PC-3 (cell line): ENCODE results near the gene PXT1.

Source experiments
- EZH2 ChIP-seq: fragments of 300-600 bp; sonication (generic); IDR thresholded peaks from one replicate; pipeline ENCODE4 v1.6.1; 2017; ENCODE audit warnings: antibody characterized with exemption, mild to moderate bottlenecking, low read length; ENCODE audit not compliant: unreplicated experiment
- EZH2phosphoT487 ChIP-seq: fragments of 300-600 bp; sonication (generic); IDR thresholded peaks from 2 replicates; pipeline ENCODE4 v1.6.1; 2018; ENCODE audit warnings: mild to moderate bottlenecking, antibody characterized with exemption, low read length, borderline replicate concordance
- TF ChIP-seq, protein P1 (sequence below): fragments of 300-600 bp; sonication (generic); conservative IDR thresholded peaks from 2 replicates; pipeline ENCODE4 v1.5.1; 2017; ENCODE audit warnings: antibody characterized with exemption, low read depth, mild to moderate bottlenecking, low read length

DNA sequence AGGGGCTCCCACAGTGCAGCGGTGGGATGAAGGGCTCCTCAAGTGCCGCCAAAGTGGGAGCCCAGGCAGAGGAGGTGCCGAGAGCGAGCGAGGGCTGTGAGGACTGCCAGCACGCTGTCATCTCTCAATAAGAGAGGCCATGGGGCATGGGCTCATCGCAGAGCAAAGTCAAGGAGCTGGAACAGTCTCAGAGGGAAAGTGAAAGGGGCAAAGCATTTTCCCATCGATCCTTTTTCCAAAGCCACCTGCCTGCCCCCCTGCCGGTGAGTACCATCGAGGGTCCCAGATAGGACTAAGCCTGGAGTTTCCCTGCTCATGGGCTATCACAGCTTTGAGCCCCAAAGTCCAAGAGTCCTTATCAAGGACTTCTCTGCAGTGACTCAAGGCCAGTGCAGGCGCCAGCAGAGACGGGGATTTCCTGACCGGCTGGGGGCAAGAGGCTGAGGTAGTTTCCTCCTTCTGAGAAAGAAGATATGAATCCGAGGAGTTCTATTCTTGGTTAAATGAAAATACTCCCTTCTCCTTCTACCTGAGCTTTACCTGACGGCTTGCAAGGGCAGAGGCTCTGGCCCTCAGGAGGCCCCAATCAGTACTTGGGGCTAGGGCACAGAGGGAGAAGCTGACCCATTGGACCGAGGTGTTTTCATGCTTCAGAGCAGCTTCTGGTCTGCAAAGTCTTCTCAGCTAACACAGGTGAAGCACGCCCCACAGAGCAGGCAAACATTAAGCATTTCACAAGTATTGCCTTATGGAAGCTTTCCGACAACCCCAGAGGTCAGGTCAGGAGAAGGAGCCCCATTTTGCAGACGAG, 77.8 kb downstream of the PXT1 start:
- TF ChIP-seq, protein P1, sequence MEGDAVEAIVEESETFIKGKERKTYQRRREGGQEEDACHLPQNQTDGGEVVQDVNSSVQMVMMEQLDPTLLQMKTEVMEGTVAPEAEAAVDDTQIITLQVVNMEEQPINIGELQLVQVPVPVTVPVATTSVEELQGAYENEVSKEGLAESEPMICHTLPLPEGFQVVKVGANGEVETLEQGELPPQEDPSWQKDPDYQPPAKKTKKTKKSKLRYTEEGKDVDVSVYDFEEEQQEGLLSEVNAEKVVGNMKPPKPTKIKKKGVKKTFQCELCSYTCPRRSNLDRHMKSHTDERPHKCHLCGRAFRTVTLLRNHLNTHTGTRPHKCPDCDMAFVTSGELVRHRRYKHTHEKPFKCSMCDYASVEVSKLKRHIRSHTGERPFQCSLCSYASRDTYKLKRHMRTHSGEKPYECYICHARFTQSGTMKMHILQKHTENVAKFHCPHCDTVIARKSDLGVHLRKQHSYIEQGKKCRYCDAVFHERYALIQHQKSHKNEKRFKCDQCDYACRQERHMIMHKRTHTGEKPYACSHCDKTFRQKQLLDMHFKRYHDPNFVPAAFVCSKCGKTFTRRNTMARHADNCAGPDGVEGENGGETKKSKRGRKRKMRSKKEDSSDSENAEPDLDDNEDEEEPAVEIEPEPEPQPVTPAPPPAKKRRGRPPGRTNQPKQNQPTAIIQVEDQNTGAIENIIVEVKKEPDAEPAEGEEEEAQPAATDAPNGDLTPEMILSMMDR: no peak
- TF ChIP-seq EZH2 (no peak), EZH2phosphoT487 (no peak)
